Transverse colon (tissue), 4 donors: Measurements from ENCODE around the gene HPX. TPM values are rescaled to one million over a fixed set of nuclear protein-coding genes. Genes with fewer than 3 reads are reported as not detected.
A peak's percentile ranks its signal among the peaks of the same experiment; 100 is the strongest.

ENCODE experiments used
- DNase-seq: peaks from one replicate; pipeline ENCODE4 v3.0.0-alpha.2; 2019
- H3K27ac ChIP-seq, 4 donors: fragments of 200-600 bp; sonication (generic); 2 replicates each; pipeline ENCODE4 v1.5.1; 2016 to 2018; ENCODE audit warnings: inconsistent platforms in 4 of 4
- H3K27me3 ChIP-seq: fragments of 200-600 bp; sonication (generic); 2 replicates; pipeline ENCODE4 v1.5.1; 2017; ENCODE audit warnings: inconsistent platforms
- H3K36me3 ChIP-seq, 4 donors: fragments of 200-600 bp; sonication (generic); 2 replicates each; pipeline ENCODE4 v1.5.1; 2017 to 2019; ENCODE audit warnings: inconsistent platforms in 4 of 4
- H3K4me1 ChIP-seq, 4 donors: fragments of 200-600 bp; sonication (generic); 2 replicates each; pipeline ENCODE4 v1.5.1; 2017 to 2020; ENCODE audit warnings: inconsistent platforms in 4 of 4
- H3K4me3 ChIP-seq, 4 donors: fragments of 200-600 bp; sonication (generic); 1 replicate in 1 of 4; 2 replicates in 3 of 4; pipeline versions ENCODE4 v1.5.1 to v1.6.1; 2017 to 2019; ENCODE audit warnings: inconsistent platforms in 4 of 4
- H3K9me3 ChIP-seq, 2 donors: fragments of 200-600 bp; sonication (generic); 2 replicates each; pipeline ENCODE4 v1.5.1; 2017 to 2019; ENCODE audit warnings: inconsistent platforms in 2 of 2
- CTCF ChIP-seq, 5 experiments: fragments of 200-600 bp in 3 of 5; fragments of 450-650 bp in 2 of 5; sonication (generic) in 3 of 5; IDR thresholded peaks; 1 replicate in 2 of 5; 2 replicates in 3 of 5; pipeline ENCODE4 v1.5.1; 2016 to 2017; ENCODE audit warnings: antibody characterized with exemption in 5 of 5, inconsistent platforms in 3 of 5, mild to moderate bottlenecking in 2 of 5, moderate library complexity in 1 of 5
- EP300 ChIP-seq: sonication (generic); formaldehyde crosslinking; IDR thresholded peaks from one replicate; pipeline ENCODE4 v1.6.1; 2017; ENCODE audit warnings: antibody characterized with exemption, low read depth
- POLR2A ChIP-seq: fragments of 450-650 bp; IDR thresholded peaks from one replicate; pipeline ENCODE4 v1.6.1; 2016; ENCODE audit warnings: antibody characterized with exemption, mild to moderate bottlenecking, moderate library complexity
- POLR2AphosphoS5 ChIP-seq, 3 donors: sonication (generic); formaldehyde crosslinking; IDR thresholded peaks; one replicate each; pipeline ENCODE4 v1.6.1; 2016; ENCODE audit warnings: antibody characterized with exemption in 3 of 3
- WGBS, 2 donors: methylation state at CpG; one replicate each; pipeline ENCODE4 v1.1.5; 2018; ENCODE audit warnings: low coverage in 1 of 2; 5-methylcytosine and 5-hydroxymethylcytosine counted together
- in situ Hi-C, 4 donors: fragments of 200-750 bp; cut with MboI; loops; one replicate each; pipeline versions ENCODE4 v1.15.0 to v1.15.1; 2017; ENCODE audit warnings: low sequenced_read_pairs in 3 of 4, low pct_ligation_motif_present in 1 of 4, low pct_unique_long_range_greater_than_20kb in 1 of 4
- intact Hi-C: fragments of 100-400 bp; cut with DNase I; formaldehyde crosslinking; loops from one replicate; pipeline ENCODE4 v1.15.1; 2023; ENCODE audit warnings: low total_unique reads
- total RNA-seq, 4 donors: library from RNA; depleted of rRNA; stranded (reverse); fragments of >200 nt; gene quantifications; one replicate each; pipeline ENCODE4 v1.1.0, GENCODE V29; 2016

Gene HPX
- total RNA-seq, 4 donors from 2014 or later = 1.8 to 4.6 TPM; not detected in 2

GRCh38 chr11:6410695-6411430 lies 29.9 kb downstream of the HPX start:
- intact Hi-C loops (no loop called here), in situ Hi-C loops (no loop called here)
- no peak overlapping the region for H3K4me3 ChIP-seq
- no peak overlapping the region for H3K27ac ChIP-seq
- DNase-seq = no peak
- no peaks in the 10 kb centered on the region for H3K36me3 ChIP-seq
- no peaks in the 10 kb centered on the region for H3K9me3 ChIP-seq
- WGBS, 2 donors = 88 to 94% methylated on average over 6 to 21 of the region's 23 CpGs
- TF ChIP-seq CTCF (IDR thresholded peaks at IDR 0.05) (no peak), POLR2A (no peak), EP300 (no peak), POLR2AphosphoS5 (IDR thresholded peaks at IDR 0.05) (no peak)
- H3K4me1 ChIP-seq = peaks cover 0 to 11% (median 0%) of the 10 kb centered on the region in 4 donors
- H3K27me3 ChIP-seq = no peaks in the 10 kb centered on the region

GRCh38 chr11:6406370-6406769 lies 34.4 kb downstream of the HPX start:
- Histone ChIP-seq H3K27ac (no peak overlapping the region), H3K36me3 (no peaks in the 10 kb centered on the region), H3K4me3 (no peak overlapping the region), H3K4me1 (peaks cover 0 to 15% (median 5%) of the 10 kb centered on the region in 4 donors), H3K9me3 (no peaks in the 10 kb centered on the region), H3K27me3 (no peaks in the 10 kb centered on the region)
- 35 to 72% methylated on average over 2 of the region's 2 CpGs for WGBS, 2 donors
- intact Hi-C loops (no loop called here), in situ Hi-C loops (no loop called here)
- no peak for TF ChIP-seq CTCF (IDR thresholded peaks at IDR 0.05)
- no peak for TF ChIP-seq EP300
- TF ChIP-seq POLR2AphosphoS5 (IDR thresholded peaks at IDR 0.05) = no peak
- no peak for TF ChIP-seq POLR2A
- DNase-seq = no peak

GRCh38 chr11:6405846-6406245 lies 34.9 kb downstream of the HPX start:
- Histone ChIP-seq H3K9me3 (no peaks in the 10 kb centered on the region), H3K27ac (no peak overlapping the region), H3K4me1 (peaks cover 0 to 15% (median 5%) of the 10 kb centered on the region in 4 donors), H3K36me3 (no peaks in the 10 kb centered on the region), H3K27me3 (no peaks in the 10 kb centered on the region), H3K4me3 (no peak overlapping the region)
- in situ Hi-C loops = no loop called here
- no peak for DNase-seq
- 94 to 95% methylated on average over 6 of the region's 6 CpGs for WGBS, 2 donors
- intact Hi-C loops = no loop called here
- no peak for TF ChIP-seq EP300
- no peak for TF ChIP-seq CTCF (IDR thresholded peaks at IDR 0.05)
- TF ChIP-seq POLR2A = no peak
- no peak for TF ChIP-seq POLR2AphosphoS5 (IDR thresholded peaks at IDR 0.05)

GRCh38 chr11:6405052-6405667 lies 35.6 kb downstream of the HPX start:
- H3K36me3 ChIP-seq = no peaks in the 10 kb centered on the region
- TF ChIP-seq CTCF (IDR thresholded peaks at IDR 0.05) (no peak), POLR2A (no peak)
- no peak for DNase-seq
- intact Hi-C loops (no loop called here), in situ Hi-C loops (no loop called here)
- H3K9me3 ChIP-seq = no peaks in the 10 kb centered on the region
- 85% methylated on average over 10 of the region's 13 CpGs; no CpG with 5 or more reads in 1 of the 2 donors for WGBS, 2 donors
- H3K27me3 ChIP-seq = no peaks in the 10 kb centered on the region
- peak overlapping the region in 1 of 4 donors; percentile 11 for H3K27ac ChIP-seq
- H3K4me3 ChIP-seq = no peak overlapping the region
- H3K4me1 ChIP-seq = peaks cover 0 to 15% (median 5%) of the 10 kb centered on the region in 4 donors
